H54 (cell line): ENCODE results near the gene DNAJC18.
"Not testable (repeated sequence)": the region's sequence is repeated elsewhere in the genome, so short reads cannot be mapped to it uniquely, and the experiment has no call there.

Experiments used
- DNase-seq: peaks from one replicate; pipeline ENCODE4 v3.0.0; 2011; ENCODE audit warnings: low spot score, mixed read lengths; ENCODE audit not compliant: insufficient read length
- FAIRE-seq: peaks from 3 replicates; lab custom pipeline; 2011; peaks lifted over from hg19 to GRCh38; lab: Jason Lieb, UNC
- POLR2A ChIP-seq: IDR thresholded peaks from 2 replicates; pipeline ENCODE4 v1.6.1; 2011; ENCODE audit warnings: low read depth, mild to moderate bottlenecking, low read length

Gene DNAJC18

GRCh38 chr5:139388198-139388821 is 51.0 kb downstream of the DNAJC18 start:
- no peak for DNase-seq
- no peak for TF ChIP-seq POLR2A
- no peak for FAIRE-seq

GRCh38 chr5:139387611-139388197 is 51.6 kb downstream of the DNAJC18 start:
- no peak for FAIRE-seq
- DNase-seq = no peak
- no peak for TF ChIP-seq POLR2A

- DNase-seq, FAIRE-seq: not testable (repeated sequence)
Observed at GRCh38 chr5:139386956-139387355, 52.4 kb downstream of the DNAJC18 start.

- no peak for TF ChIP-seq POLR2A
- no peak for FAIRE-seq
- DNase-seq = no peak
Observed at GRCh38 chr5:139386050-139386438, 53.3 kb downstream of the DNAJC18 start.

GRCh38 chr5:139385061-139386049 is 54.0 kb downstream of the DNAJC18 start:
- TF ChIP-seq POLR2A = no peak
- DNase-seq (no peak), FAIRE-seq (no peak)

- no peak for TF ChIP-seq POLR2A
- no peak for DNase-seq
- FAIRE-seq = no peak
Observed at GRCh38 chr5:139384591-139385051, 54.7 kb downstream of the DNAJC18 start.

- DNase-seq (no peak), FAIRE-seq (no peak)
- TF ChIP-seq POLR2A = no peak
Observed at GRCh38 chr5:139383993-139384590, 55.2 kb downstream of the DNAJC18 start.

GRCh38 chr5:139383275-139383992 is 55.9 kb downstream of the DNAJC18 start, which contains the start of gene SLC23A1:
SLC23A1 (minus strand) TSS chr5:139383297; CDS start chr5:139383253, 44 bp downstream.
- no peak for TF ChIP-seq POLR2A
- FAIRE-seq (no peak), DNase-seq (no peak)

GRCh38 chr5:139382807-139383206 is 56.5 kb downstream of the DNAJC18 start:
- FAIRE-seq (no peak), DNase-seq (no peak)
- TF ChIP-seq POLR2A = no peak

- no peak for FAIRE-seq
- TF ChIP-seq POLR2A = no peak
- DNase-seq = no peak
Observed at GRCh38 chr5:139381837-139382761, 57.2 kb downstream of the DNAJC18 start.

GRCh38 chr5:139379626-139380449 is 59.5 kb downstream of the DNAJC18 start:
- FAIRE-seq (no peak), DNase-seq (no peak)
- no peak for TF ChIP-seq POLR2A

- TF ChIP-seq POLR2A = no peak
- DNase-seq (no peak), FAIRE-seq (no peak)
Observed at GRCh38 chr5:139378941-139379361, 60.4 kb downstream of the DNAJC18 start.
